Esophagus squamous epithelium (tissue), 4 donors: ENCODE results near the gene HOGA1.

Experiments
- POLR2A ChIP-seq, 4 donors: fragments of 450-650 bp; IDR thresholded peaks; one replicate each; pipeline ENCODE4 v1.6.1; 2017; ENCODE audit warnings: antibody characterized with exemption in 4 of 4, mild to moderate bottlenecking in 4 of 4, moderate library complexity in 3 of 4
- TF ChIP-seq, protein P1 (sequence below), 6 experiments: fragments of 450-650 bp in 4 of 6; fragments of 200-600 bp in 2 of 6; sonication (generic) in 2 of 6; IDR thresholded peaks; one replicate each; pipeline ENCODE4 v1.5.1; 2016 to 2019; ENCODE audit warnings: antibody characterized with exemption in 6 of 6, mild to moderate bottlenecking in 4 of 6, moderate library complexity in 4 of 6

- TF ChIP-seq, protein P1, sequence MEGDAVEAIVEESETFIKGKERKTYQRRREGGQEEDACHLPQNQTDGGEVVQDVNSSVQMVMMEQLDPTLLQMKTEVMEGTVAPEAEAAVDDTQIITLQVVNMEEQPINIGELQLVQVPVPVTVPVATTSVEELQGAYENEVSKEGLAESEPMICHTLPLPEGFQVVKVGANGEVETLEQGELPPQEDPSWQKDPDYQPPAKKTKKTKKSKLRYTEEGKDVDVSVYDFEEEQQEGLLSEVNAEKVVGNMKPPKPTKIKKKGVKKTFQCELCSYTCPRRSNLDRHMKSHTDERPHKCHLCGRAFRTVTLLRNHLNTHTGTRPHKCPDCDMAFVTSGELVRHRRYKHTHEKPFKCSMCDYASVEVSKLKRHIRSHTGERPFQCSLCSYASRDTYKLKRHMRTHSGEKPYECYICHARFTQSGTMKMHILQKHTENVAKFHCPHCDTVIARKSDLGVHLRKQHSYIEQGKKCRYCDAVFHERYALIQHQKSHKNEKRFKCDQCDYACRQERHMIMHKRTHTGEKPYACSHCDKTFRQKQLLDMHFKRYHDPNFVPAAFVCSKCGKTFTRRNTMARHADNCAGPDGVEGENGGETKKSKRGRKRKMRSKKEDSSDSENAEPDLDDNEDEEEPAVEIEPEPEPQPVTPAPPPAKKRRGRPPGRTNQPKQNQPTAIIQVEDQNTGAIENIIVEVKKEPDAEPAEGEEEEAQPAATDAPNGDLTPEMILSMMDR (IDR thresholded peaks at IDR 0.05) = no peak
- TF ChIP-seq POLR2A (IDR thresholded peaks at IDR 0.05) = no peak
These were observed 60.7 kb downstream of the HOGA1 start for GRCh38 chr10:97644936-97645335.
